HG02759 (cell line): ENCODE data around the gene CACNB2.

Experiments used
- ATAC-seq: cut with Tn5 transposase; IDR thresholded peaks from one replicate; pipeline ENCODE4 v1.9.1; 2021; ENCODE audit warnings: mild to moderate bottlenecking, moderate library complexity; ENCODE audit not compliant: unreplicated experiment

The CACNB2 gene

DNA sequence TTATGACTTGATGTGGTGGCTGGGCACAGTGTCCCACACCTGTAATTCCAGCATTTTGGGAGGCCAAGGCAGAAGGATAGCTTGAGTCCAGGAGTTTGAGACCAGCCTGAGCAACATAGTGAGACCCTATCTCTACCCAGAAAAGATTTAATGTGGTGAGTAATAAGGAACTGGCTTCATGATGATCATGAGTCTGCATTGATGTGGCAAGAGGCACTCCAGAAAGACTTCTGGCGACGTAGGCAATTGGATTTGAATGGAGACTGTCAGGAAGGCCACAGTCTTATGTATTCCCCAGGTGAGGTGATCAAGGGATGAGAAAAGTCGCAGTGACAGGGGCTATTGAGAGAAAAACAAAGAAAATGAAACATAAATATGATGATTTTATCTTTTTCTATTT lies 138.0 kb downstream of the CACNB2 start:
- no peak for ATAC-seq

DNA sequence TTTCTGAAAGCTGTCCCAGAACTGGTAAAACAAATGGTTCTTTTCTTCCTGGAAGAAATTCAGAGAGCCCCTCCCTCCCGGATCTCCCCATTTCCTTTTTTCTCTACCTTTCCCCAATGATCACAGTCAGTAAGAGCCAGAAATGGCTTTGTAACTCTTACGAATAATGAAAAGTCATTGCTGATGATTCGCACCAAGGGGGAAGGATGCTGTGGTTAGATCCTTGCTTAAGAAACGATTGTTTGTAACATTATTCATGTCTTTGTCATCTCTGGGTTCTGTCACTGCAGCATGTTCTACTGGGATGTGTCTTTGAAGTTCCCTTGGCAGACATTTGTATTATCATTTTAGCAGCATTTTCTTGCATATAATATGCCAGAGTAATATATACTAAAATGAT lies 138.9 kb downstream of the CACNB2 start:
- no peak for ATAC-seq

DNA sequence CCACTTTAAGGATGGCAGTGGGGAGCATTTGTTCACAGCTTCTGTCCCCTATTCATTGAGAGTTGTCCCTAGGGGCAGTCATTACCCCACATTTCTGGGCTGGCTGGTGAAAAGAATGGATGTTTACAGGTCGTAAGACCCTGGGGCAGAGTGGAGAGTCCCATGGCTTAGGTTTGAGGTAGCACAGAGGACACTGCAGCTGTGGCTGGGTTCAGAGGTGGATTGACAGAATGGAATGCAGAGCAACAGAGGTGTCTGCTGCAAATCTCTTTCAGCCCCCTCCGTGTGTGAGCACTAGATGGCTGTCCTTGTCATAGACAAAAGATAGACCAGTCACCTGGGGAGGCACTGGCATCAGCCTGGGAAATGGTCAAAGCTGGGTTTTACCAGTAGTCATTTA lies 141.9 kb downstream of the CACNB2 start:
- ATAC-seq = no peak

DNA sequence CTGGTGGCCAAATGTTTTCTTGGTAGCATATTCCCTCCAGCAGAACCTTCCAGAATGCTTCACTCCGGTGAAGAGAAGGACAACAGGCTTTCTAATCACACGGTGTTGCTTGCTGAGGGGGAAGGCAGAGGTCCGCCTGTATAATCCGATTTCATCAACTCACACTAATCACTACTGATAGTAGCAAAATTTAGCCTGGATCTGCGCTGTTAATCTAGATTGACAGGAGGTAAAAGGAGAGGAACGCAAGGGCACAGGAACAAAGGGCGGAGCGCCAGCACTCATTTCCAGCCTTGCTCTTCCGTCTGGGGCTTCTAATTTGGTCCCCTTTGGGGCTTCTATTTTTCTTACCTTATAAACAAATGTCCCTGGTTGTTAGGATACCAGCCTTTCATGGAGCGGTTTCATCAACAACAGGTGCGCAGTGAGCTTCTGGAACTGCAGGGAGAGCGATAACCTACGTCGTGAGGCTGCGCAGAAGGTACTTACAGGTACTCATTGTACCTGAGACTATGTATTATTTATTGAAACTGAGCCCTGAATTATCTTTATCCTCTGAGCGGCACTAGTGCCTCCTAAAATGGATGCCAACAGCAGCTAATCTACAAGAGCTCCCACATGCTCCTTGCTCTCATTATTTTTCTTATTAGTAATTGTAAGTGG lies 150.6 kb downstream of the CACNB2 start:
- no peak for ATAC-seq

DNA sequence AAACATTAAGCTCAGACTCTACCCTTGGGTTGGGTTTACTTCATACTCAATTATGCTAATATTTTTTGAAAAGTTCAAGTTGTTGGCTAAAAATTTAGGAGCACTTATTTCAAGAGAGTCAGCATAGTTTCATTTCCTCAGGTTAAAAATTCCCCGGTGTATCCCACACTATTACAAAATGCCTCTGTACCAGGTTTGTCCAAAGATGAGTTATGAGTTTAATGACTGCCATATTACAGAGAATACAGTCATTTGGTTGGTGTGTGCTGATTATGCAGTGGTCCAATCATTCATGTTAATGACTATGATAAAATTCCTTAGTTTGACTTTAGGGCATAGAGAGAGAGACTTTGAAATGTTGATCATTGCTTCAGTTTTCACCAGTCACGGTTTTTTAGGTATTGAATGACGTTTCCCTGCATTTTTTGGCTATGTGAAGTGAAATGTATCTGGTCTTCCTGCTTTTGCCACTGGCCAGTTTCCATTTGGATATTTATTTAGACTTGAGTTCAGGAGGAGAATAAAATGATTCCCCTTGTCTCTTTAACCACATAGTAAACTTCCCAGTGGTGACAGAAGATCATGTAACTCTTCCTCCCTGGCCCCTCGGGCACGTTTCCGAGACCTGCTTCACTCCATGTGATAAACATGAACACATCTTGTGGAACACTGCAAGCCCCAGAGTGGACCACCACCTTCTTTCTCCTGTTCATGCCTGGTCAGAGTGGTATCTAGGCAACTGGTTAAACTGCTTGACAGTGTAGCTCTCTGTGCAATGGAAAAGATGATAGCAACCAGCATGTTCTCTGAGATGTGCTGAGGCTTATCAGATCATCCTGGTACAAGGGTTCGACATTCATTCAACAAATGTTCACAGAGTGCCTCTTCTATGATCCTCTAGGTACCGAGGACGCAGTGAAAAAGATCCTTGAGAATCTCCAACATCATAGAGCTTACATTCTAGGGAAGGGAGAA lies 153.6 kb downstream of the CACNB2 start:
- ATAC-seq = peak; percentile 63

DNA sequence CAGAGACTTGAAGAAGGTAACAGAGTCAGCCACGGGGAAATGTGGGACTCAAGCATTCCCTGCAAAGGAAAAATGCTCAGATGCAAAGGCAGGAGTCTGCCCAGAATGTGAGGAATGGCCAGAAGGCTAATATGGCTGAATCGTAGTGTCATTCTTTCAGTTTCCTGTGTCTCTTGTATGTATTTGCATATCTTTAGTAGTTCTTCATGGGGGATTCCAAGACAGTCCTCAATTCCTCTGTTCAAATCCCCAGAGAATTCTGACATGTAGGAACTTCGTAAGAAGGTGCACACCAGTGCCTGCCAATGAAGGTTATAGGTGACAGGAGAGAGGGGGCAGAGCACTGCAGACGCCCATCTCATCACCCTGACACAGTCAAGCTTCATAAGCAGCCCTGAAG lies 154.4 kb downstream of the CACNB2 start:
- ATAC-seq = no peak

DNA sequence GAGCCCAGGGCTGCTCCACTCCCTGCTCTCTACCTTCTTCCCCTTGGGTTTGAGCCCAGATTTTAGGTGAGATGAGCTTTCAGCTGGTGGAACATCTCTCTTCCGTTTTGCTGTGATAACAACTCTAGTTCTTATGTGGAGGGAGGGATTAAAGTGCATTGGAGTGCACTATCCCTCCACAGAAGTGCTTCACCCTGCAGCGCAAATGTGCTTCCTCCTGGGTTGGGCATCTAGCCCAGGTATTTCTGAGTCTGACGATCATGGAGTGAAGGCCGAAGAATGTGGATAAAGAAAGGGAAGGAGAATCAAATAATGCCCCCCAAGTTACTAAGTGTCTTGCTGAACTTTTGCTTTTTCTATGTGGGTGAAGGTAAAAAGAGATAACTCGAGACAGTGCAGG lies 157.4 kb downstream of the CACNB2 start:
- ATAC-seq = no peak

GRCh38 chr10:18298256-18298655 lies 158.0 kb downstream of the CACNB2 start:
- ATAC-seq = no peak

DNA sequence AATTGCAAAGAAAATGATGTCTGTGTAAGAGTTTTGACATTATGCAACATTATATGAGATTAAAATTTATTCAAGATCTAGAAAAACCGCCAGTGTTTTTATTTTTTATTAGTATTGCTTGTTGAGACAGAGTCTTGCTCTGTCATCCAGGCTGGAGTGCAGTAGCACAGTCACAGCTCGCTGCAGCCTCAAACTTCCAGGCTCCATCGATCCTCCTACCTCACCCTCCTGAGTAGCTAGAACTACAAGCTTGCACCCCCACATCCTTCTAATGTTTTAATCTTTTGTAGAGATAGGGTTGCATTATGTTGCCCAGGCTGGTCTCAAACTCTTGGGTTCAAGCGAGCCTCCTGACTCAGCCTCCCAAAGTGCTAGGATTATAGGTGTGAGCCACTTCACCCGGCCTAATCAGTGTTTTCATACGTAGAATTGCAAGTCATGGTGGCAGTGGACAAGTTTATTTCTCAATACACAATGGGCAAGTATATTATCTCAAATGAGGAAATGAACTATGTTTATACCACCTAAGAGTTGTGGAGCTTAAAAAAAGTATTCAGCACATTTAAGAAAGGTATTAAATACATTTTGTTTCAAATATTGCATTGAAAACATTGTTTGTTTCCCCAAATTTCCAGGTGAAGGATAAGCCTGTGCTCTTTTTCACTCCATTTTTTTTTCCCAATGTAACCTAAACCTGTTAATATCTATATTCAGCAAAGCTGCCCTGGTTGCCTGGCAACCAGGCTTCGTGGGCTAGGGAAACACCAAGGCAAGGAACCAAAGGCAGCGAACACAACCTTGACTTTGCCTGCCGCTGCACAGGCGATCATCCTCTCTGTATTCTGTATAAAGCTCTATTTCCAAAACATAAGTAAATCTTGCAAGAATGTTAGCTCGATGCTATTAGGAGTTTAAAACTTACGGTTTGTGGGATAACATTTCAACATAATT lies 163.9 kb downstream of the CACNB2 start:
- no peak for ATAC-seq

DNA sequence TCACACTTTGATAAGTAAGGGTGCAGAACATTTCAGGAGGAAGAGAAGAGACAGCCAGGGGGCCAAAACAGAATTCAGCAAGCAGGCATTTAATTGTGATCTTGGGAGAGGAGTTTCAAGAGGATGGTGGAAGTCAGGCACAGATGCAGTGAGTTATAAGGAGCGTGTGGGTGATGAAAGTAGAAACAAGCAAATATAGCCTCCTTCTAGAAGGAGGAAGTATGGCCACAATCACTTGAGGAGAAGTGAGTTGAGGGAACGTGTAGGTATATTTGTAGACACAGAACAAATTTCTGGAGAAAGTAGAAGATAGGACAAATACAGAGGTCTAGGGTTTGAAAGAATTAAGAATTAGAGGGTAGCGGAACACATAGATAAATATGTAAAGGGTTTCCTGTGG lies 165.8 kb downstream of the CACNB2 start:
- ATAC-seq = no peak

- no peak for ATAC-seq
These were observed 168.4 kb downstream of the CACNB2 start for GRCh38 chr10:18308600-18308999.

GRCh38 chr10:18310761-18311160 lies 170.5 kb downstream of the CACNB2 start:
- no peak for ATAC-seq

DNA sequence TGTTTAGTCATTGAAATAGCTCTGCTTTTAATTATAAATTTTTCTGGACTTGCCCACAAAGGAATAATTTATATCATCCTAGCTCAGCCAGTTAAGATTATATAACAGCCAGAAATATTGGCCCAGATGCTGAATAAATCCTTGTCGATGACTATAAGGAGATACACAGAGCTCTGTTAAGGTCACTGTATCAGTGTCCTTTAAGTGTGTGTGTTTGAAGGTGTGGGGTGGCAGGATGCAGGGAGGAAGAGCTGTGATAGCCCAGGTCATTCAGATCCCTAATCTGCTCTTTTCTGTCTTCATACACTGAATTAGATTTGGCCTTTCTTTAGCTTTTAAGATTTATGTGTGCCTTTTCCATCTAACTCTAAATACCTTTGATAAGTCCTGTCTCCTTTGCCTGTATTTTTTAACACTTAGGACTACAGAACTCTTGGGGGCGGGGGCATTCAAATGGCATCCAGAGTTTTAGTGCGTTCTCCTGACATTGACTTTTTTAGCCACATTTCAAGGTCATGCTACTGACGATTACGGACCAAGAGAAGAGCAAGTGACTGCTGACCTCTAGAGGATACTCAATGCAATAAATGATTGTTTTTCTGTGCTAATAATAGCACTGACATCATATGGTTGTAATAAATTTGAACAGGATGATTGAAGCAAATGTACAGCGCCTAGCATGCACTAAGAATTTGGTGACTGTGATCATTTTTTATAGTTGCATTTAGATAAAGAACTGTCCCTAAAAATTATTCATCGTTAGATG lies 172.3 kb downstream of the CACNB2 start:
- ATAC-seq = peak; percentile 83

- no peak for ATAC-seq
These were observed 172.9 kb downstream of the CACNB2 start for GRCh38 chr10:18313140-18313530.

GRCh38 chr10:18313626-18314025 lies 173.4 kb downstream of the CACNB2 start:
- ATAC-seq = no peak

- ATAC-seq = no peak
These were observed 179.4 kb downstream of the CACNB2 start for GRCh38 chr10:18319628-18320027.

- no peak for ATAC-seq
These were observed 181.1 kb downstream of the CACNB2 start for GRCh38 chr10:18321371-18321770.

DNA sequence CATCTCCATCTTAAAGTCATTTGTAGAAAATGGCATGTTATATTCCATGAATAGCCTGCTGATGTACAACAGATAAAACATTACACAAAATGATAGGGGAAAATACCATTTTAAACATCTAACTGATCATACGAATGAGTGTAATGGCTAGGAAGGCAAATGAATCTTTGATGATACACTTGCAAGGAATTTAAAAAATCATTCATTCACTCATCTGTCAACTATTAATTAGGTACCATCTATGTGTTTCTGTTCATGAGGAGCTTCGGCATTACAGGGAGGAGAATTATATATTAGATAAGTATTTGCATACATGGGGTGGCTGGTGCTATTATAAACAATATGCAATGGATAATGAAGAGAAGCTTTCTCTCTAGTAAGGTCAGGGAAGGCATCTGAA lies 183.7 kb downstream of the CACNB2 start:
- no peak for ATAC-seq

GRCh38 chr10:18325410-18325809 lies 185.2 kb downstream of the CACNB2 start:
- no peak for ATAC-seq

- ATAC-seq = no peak
These were observed 185.8 kb downstream of the CACNB2 start for GRCh38 chr10:18325889-18326531.
